VCaP (cell line): ENCODE measurements around the gene ITGA3.

Experiments
- H3K27ac ChIP-seq: fragments of 450-650 bp; 2 replicates; pipeline ENCODE4 v1.5.1; 2017
- TF ChIP-seq, protein P1 (sequence below): fragments of 450-650 bp; conservative IDR thresholded peaks from 2 replicates; pipeline ENCODE4 v1.5.1; 2017; ENCODE audit warnings: mild to moderate bottlenecking, moderate library complexity

ITGA3 gene

DNA sequence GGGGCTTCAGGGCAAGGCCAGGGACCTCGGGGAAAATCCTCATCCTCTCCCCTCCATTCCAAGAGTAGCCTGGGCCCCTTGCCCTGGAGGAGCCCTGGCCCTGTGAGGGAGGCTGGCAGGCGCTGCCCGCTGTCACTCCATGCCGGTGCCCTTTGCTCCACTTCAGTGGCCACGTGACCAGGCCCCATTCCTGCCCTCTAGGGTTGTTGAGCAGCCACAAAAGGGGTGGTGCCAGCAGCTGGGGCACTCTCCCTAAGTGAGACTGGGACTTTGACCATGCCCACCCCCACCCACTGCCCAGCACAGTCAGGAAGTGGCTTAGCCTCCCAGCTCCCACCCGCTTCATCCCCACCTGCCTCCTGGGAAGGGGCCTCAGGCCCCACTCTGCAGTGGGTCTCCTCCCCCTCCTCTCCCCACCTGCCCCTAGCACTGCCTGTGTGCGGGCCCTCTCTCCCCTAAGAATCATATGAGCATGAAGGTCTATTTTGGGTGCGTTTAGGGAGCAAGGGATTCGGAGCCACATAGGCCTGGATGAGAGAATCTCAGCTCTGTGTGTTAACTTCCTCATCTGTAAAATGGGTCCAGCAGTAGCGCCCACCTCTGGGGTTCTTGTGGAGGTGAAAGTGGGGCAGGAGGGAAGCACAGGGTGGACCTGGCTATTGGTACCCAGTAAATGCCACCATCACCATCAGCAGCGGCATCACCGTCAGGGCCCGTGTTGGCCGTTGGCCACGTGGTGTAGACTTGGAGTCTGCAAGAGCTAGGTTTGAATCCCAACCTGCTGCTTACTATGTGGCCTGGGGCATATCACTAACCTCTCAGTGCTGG lies 46.5 kb downstream of the ITGA3 start:
- TF ChIP-seq, protein P1, sequence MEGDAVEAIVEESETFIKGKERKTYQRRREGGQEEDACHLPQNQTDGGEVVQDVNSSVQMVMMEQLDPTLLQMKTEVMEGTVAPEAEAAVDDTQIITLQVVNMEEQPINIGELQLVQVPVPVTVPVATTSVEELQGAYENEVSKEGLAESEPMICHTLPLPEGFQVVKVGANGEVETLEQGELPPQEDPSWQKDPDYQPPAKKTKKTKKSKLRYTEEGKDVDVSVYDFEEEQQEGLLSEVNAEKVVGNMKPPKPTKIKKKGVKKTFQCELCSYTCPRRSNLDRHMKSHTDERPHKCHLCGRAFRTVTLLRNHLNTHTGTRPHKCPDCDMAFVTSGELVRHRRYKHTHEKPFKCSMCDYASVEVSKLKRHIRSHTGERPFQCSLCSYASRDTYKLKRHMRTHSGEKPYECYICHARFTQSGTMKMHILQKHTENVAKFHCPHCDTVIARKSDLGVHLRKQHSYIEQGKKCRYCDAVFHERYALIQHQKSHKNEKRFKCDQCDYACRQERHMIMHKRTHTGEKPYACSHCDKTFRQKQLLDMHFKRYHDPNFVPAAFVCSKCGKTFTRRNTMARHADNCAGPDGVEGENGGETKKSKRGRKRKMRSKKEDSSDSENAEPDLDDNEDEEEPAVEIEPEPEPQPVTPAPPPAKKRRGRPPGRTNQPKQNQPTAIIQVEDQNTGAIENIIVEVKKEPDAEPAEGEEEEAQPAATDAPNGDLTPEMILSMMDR: no peak
- no peak overlapping the region for H3K27ac ChIP-seq

DNA sequence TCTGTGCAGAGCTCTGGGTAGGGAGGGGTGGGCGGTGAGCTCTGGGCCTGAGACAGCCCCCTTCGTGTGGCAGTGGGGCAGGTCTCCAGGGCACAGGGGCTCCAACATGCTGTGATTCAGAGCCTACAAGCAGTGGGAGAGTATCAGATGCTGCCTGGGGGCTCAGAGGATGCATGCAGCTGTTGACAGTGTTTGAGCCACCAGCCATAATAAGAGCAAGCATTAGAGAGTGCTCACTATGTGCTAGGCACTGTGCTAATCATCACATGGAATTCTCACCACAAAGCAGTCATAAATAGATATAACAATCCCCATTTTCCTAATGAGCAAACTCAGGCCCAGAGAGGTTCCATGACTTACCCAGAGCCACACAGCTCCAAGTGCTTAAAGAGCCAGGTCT lies 47.3 kb downstream of the ITGA3 start:
- no peak overlapping the region for H3K27ac ChIP-seq
- TF ChIP-seq, protein P1: no peak

DNA sequence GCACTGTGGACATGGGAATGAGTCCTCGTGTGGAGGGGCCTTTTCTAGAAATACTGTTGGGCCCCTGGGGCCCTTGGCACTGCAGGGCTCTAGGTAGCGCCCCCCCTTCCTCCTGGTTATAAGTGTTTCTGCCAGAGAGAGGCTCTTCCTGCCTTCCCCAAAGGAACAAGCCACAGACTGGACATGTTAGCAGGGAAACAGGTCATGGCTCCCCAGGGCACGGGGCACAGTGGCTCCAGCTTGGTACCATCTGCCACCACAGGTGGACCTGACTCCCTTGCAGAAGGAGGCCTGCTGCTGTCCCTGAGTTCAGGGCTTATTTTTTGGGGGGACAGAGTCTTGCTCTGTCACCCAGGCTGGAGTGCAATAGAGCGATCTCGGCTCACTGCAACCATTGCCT lies 48.0 kb downstream of the ITGA3 start:
- H3K27ac ChIP-seq: no peak overlapping the region
- TF ChIP-seq, protein P1: no peak

GRCh38 chr17:50105811-50106210 lies 49.9 kb downstream of the ITGA3 start:
- H3K27ac ChIP-seq: no peak overlapping the region
- TF ChIP-seq, protein P1: no peak

DNA sequence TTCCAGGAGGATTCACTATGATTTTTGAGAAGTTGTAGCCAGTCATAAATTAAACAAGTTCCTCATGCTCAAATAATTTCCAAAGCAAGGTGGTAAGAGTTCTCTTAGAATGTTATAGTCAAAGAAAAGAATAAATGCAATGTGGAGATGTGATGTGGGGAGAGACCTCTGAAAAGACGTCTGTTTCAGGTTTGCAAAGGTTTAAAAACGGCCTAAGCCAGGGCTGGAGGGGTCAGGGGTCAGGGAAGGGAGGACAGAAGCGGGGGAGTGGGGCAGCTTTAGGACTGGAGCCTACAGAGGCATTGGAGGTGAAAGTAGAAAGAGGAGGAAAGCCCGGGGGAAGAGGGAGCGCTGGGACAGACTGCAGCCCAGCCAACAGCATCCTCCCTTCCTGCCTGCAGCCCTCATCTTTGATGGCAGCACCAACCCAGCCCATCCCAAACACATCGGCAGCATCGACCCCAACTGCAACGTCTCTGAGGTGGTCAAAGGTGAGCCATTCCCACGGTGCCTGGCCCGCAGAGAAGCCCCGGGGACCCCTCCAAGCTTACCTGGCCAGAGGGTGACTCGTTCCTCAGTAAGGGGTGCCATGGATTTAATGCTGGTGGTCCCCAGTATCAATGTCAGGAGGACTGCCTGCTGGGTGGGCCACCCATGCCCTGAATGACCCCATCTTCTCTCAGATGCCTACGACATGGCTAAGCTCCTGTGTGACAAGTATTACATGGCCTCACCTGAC lies 50.7 kb downstream of the ITGA3 start:
- TF ChIP-seq, protein P1: no peak
- no peak overlapping the region for H3K27ac ChIP-seq

DNA sequence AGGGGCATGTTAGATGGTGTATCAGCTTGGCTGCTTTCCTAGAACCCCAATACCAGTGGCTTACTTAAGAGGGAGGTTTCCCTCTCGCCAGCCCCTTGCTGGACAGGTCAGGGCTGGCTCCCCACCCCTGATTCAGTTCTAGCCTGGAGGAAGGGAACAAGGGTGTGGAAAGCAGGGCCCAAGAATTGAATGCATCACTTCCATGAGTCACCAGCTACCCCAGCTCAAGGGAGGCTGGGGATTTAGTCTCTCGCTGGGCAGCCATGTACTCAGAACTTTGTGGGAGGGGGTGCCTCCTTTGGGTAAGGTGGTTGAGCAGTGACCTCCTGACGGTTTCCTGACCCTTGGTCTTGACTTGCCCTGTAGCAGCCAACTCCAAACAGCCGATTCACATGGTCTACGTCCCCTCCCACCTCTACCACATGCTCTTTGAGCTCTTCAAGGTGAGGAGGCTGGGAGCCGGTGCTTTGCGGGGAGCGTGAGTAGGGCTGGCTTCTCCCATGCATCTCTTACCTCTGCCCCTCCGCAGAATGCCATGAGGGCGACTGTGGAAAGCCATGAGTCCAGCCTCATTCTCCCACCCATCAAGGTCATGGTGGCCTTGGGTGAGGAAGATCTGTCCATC lies 52.0 kb downstream of the ITGA3 start:
- H3K27ac ChIP-seq: no peak overlapping the region
- TF ChIP-seq, protein P1: no peak

DNA sequence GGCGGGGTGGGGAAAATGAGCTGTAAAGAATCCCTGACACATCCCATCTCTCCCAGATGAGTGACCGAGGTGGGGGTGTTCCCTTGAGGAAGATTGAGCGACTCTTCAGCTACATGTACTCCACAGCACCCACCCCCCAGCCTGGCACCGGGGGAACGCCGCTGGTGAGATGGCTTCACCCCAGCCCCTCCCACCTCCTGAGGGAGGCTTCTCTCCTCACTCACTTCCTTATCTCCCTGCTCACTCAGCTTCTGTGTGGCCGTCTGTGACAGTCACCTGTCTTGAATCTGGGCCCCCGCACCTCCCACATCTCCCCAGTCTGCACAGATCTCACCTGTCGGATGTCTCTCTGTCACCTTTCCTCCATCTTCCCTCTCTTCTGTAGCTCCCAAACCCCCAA lies 52.6 kb downstream of the ITGA3 start:
- no peak overlapping the region for H3K27ac ChIP-seq

More for the DNA sequence above, 52.6 kb downstream of the ITGA3 start:
- TF ChIP-seq, protein P1: no peak
